Upper lobe of right lung (tissue), 1 donor: Measurements from ENCODE around the gene PSME1. TPM values are rescaled to one million over a fixed set of nuclear protein-coding genes. Genes with fewer than 3 reads are reported as not detected.
A peak's percentile ranks its signal among the peaks of the same experiment; 100 is the strongest.

Experiments
- ATAC-seq: fragments of 200-7000 bp; cut with Tn5 transposase; one replicate; pipeline ENCODE4 v1.9.1; 2020; ENCODE audit warnings: mild to moderate bottlenecking, moderate library complexity
- DNase-seq: peaks from one replicate; pipeline ENCODE4 v3.0.0-alpha.2; 2020
- H3K27ac ChIP-seq: fragments of 200-600 bp; one replicate; pipeline ENCODE4 v1.8.0; 2022
- H3K27me3 ChIP-seq: fragments of 200-600 bp; one replicate; pipeline ENCODE4 v1.8.0; 2022; ENCODE audit warnings: mild to moderate bottlenecking
- H3K36me3 ChIP-seq: fragments of 200-600 bp; one replicate; pipeline ENCODE4 v1.8.0; 2022
- H3K4me1 ChIP-seq: fragments of 200-600 bp; one replicate; pipeline ENCODE4 v1.8.0; 2022
- H3K4me3 ChIP-seq: fragments of 200-600 bp; one replicate; pipeline ENCODE4 v1.8.0; 2022; ENCODE audit warnings: mild to moderate bottlenecking
- H3K9me3 ChIP-seq: fragments of 200-600 bp; one replicate; pipeline ENCODE4 v1.8.0; 2022
- CTCF ChIP-seq: fragments of 200-600 bp; IDR thresholded peaks from one replicate; pipeline ENCODE4 v1.8.0; 2022; ENCODE audit warnings: antibody characterized with exemption
- intact Hi-C: fragments of 100-400 bp; cut with DNase I; formaldehyde crosslinking; loops from one replicate; pipeline ENCODE4 v1.11.0; 2022
- total RNA-seq: library from RNA; stranded (reverse); fragmentation: NEBNext Ultra II Directional; extraction: Animal tissue kit (Norgen Biotek cat#: 25700); gene quantifications from one replicate; pipeline ENCODE4 v1.2.1, GENCODE V29; 2021
- donor health status: DM: no; HTN: yes; CAD: no; lungs with severe emphysema.

Gene PSME1
- total RNA-seq, 1 donor from 2014 or later: 171 TPM

GRCh38 chr14:24138396-24139271 lies 2.6 kb downstream of the PSME1 start:
- DNase-seq (no peak), ATAC-seq (no peak)
- Histone ChIP-seq H3K9me3 (no peaks in the 10 kb centered on the region), H3K36me3 (peaks cover 28% of the 10 kb centered on the region), H3K4me1 (peaks cover 34% of the 10 kb centered on the region), H3K4me3 (no peak overlapping the region), H3K27ac (no peak overlapping the region), H3K27me3 (no peaks in the 10 kb centered on the region)
- no peak for TF ChIP-seq CTCF
- intact Hi-C loops: no loop called here

GRCh38 chr14:24139272-24139934 lies 3.4 kb downstream of the PSME1 start:
- H3K27ac ChIP-seq: no peak overlapping the region
- peak overlapping the region; percentile 77 for H3K4me3 ChIP-seq
- peaks cover 34% of the 10 kb centered on the region for H3K4me1 ChIP-seq
- H3K36me3 ChIP-seq: peaks cover 36% of the 10 kb centered on the region
- intact Hi-C loops: no loop called here
- H3K9me3 ChIP-seq: no peaks in the 10 kb centered on the region
- DNase-seq: no peak
- no peak for TF ChIP-seq CTCF
- ATAC-seq: no peak
- H3K27me3 ChIP-seq: no peaks in the 10 kb centered on the region

DNA sequence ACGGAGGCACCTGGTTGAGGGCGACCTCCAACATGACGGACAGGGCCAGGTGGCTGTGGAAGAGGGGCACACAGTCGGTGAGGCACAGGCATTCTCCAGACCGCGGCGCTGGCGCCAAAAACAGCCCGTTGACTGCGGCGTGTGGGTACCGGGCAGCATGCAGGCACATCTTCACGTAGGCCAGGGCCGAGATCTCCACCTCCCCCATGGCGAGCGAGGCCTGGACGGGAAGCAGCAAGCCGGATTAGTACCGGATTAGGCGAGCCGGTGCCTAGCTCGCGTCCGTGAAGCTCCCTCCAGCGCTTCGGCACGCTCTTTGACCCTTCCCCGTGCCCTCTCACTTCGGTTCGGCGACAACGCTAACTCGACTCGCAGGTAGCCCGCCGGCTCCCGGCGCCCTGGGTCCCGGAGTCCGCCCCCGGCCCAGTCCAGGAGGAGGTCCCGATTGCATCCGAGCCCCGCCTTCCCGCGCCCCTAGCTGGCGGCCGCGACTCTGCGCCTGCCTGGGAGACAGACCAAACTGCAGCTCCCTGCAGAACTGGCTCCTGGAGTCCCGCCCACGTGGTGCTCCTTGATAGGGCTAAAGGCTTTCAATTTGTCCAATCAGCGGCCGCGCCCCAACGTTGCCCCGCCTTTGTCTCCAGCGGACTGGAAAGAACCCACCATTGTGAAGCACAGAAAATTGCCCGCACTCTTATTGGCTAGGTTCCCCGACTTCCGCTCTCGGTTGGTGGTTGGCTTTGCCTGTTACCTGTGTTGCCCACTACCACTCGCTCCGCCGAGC lies 5.3 kb downstream of the PSME1 start, which contains the start of gene EMC9:
EMC9 (minus strand) TSS at position 495 of the 784 bp plus-strand sequence; CDS start at position 208, 287 bp downstream.
- peak within 1 kb of the TSS; percentile 86 for H3K27ac ChIP-seq
- H3K9me3 ChIP-seq: no peaks in the 10 kb centered on the region
- peaks cover 36% of the 10 kb centered on the region for H3K36me3 ChIP-seq
- peak; percentile 46 for TF ChIP-seq CTCF
- ATAC-seq: peak; percentile 95
- H3K27me3 ChIP-seq: no peaks in the 10 kb centered on the region
- peak; percentile 100 for DNase-seq
- intact Hi-C loops: no loop called here
- H3K4me1 ChIP-seq: peaks cover 42% of the 10 kb centered on the region
- H3K4me3 ChIP-seq: peak within 1 kb of the TSS; percentile 77

GRCh38 chr14:24143511-24143910 lies 7.5 kb downstream of the PSME1 start:
- Histone ChIP-seq H3K4me3 (no peak overlapping the region), H3K9me3 (no peaks in the 10 kb centered on the region), H3K4me1 (peaks cover 33% of the 10 kb centered on the region), H3K36me3 (peaks cover 23% of the 10 kb centered on the region), H3K27ac (no peak overlapping the region), H3K27me3 (no peaks in the 10 kb centered on the region)
- no peak for DNase-seq
- TF ChIP-seq CTCF: no peak
- intact Hi-C loops: no loop called here
- ATAC-seq: no peak

DNA sequence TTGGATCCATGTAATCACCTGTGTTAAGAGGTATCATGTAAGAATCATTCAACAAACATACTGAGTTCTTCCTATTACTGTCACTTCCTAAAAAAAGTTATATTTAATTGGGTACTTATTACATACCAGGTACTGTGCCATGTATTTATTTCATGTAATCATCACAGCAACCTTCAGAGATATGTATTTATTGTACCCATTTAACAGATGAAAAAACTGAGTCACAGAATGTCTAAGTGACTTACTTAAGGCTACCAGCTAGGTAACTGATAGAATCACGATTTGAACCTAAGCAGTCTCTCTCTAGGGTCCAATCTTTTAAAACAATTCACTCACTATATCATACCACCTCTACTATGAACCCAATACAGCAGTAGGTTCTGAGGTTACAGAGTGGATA lies 8.5 kb downstream of the PSME1 start:
- ATAC-seq (no peak), DNase-seq (no peak)
- H3K27ac ChIP-seq: no peak overlapping the region
- H3K36me3 ChIP-seq: peaks cover 23% of the 10 kb centered on the region
- no peaks in the 10 kb centered on the region for H3K27me3 ChIP-seq
- intact Hi-C loops: no loop called here
- no peak overlapping the region for H3K4me3 ChIP-seq
- TF ChIP-seq CTCF: no peak
- H3K9me3 ChIP-seq: no peaks in the 10 kb centered on the region
- peaks cover 34% of the 10 kb centered on the region for H3K4me1 ChIP-seq
